ENCODE results near the gene MACROD2.

DNA sequence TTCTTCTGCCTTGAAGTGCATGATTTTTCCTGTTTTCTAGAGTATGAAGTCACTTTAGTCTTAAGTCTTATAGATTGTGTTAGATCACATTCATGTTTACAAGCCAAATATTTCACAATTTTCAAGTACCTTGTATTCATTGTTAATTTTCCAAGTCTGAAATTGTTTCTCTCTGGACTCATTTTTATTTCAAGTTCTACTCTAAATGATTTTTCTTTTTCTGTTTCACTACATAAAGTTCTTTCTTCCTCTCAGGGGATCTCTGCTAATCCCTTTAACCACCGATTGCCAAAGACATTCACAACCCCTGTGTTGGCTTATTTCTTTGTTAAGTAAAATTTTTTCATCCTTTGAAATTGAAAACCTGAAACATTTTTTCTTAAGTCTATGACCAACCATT lies 1772.3 kb downstream of the MACROD2 start:
- no peak for TF ChIP-seq CTCF (IDR thresholded peaks at IDR 0.05; ENCODE audit: poor library complexity, severe bottlenecking)
- no peak for TF ChIP-seq TAF1 (IDR thresholded peaks at IDR 0.05; ENCODE audit: low read depth)
- TF ChIP-seq EP300 (conservative IDR thresholded peaks at IDR 0.05; ENCODE audit: poor library complexity, severe bottlenecking), result no peak
- no peak for TF ChIP-seq POLR2AphosphoS5 (IDR thresholded peaks at IDR 0.05)
- TF ChIP-seq RAD21 (conservative IDR thresholded peaks at IDR 0.05), result no peak
- TF ChIP-seq EZH2 (IDR thresholded peaks at IDR 0.05; ENCODE audit: borderline replicate concordance, insufficient read depth, low read length, poor library complexity, severe bottlenecking), result no peak
- no peak for TF ChIP-seq REST (IDR thresholded peaks at IDR 0.05; ENCODE audit: borderline replicate concordance)
